Measurements from ENCODE around the gene GATB.

Gene GATB, protein sequence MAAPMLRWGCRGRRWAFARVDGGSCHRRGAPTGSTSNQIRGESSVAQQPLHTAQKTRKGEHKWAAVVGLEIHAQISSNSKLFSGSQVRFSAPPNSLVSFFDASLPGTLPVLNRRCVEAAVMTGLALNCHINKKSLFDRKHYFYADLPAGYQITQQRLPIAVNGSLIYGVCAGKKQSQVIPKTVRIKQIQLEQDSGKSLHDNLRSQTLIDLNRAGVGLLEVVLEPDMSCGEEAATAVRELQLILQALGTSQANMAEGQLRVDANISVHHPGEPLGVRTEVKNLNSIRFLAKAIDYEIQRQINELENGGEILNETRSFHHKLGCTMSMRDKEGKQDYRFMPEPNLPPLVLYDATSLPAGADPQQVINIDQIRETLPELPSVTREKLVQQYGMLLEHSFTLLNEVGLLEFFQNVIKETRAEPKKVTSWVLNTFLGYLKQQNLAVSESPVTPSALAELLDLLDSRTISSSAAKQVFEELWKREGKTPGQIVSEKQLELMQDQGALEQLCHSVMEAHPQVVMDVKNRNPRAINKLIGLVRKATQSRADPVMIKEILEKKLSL

DNA sequence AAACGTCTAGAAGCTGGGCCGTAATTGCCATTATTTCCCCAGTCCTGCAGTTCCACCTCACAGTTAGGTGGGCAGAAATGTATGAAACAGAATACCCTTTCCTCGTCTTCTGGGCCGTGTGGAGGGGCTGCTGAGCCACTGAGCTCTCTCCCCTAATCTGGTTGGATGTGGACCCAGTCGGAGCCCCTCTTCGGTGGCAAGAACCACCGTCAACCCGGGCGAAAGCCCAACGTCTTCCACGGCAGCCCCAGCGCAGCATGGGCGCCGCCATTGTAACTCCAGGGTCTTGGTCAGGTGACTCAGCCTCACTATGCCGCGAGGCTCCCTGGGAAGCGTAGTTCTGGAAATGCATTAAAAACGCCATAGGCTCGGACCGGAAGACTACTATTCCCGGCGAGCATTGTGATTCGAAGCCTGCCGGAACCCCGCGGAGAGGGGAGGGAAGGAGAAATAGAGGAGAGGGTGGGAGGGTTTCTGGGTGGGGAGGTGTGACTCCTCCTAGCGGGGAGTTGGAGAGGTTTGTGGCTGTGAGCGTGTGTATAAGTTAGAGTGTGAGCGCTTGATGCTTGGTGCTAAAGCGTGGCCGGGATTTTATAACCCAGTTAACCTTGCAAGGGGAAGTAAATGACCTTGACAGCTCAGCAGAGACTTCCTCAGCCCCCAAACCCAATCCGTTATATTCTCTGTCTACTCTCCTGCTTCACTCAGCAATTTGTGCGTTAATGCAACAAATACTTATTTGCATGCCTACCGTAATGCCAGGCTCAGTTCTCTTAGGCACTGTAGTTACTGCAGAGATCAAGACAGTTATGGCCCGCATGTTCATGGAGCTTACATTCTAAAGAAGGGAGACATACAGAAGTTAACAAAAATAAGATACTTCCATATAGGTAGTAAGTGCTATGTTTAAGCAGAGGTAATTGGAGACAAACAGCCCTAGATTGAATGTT is at the start of gene GATB:
GATB (minus strand) TSS at position 296 of the 950 bp plus-strand sequence; CDS start at position 271, 25 bp downstream.
- FAIRE-seq: peak; percentile 95

DNA sequence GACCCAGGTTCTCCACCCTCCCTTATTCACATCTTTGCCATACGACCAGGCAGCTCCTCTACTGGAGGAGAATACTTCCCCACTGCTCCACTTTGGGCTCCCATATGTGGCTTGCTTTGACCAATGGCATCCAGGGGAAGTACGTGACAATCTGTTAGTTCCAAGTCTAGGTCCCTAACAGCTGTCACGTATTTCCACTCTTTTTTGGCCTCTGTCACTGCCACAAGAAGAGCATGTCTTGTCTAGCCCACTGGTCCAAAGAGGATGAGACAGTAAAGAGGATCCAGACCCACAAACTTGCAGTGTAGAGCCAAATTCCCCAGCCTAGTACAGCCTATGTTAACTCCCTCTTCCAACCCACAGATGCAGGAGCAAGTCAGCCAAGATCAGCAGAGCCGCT is 49.7 kb upstream of the GATB start:
- no peak for FAIRE-seq

- no peak for FAIRE-seq
These were observed 48.9 kb upstream of the GATB start for GRCh38 chr4:151809716-151810115.

GRCh38 chr4:151808542-151808941 is 47.7 kb upstream of the GATB start:
- no peak for FAIRE-seq

DNA sequence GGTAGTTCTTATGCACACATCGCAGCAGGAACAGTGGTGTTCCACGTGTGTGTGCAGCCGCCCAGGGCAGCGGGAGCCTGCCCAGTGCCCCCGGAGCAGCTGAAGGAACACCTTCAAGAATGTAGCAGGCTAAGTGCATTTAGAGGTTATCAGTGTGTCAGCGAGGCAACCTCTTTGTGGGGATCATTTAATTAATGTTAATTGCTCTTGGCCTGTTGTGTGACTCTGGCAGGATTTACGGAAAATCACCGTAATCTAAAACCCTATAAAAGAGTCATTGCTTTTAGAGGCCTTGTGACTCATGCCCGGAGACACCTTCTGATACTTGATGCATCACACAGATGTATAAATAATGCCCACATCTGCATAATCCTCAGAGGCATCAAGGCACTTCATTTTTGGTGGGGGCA is 47.3 kb upstream of the GATB start:
- FAIRE-seq: no peak

GRCh38 chr4:151807220-151807619 is 46.4 kb upstream of the GATB start:
- FAIRE-seq: no peak

GRCh38 chr4:151806511-151806927 is 45.7 kb upstream of the GATB start:
- FAIRE-seq: no peak

DNA sequence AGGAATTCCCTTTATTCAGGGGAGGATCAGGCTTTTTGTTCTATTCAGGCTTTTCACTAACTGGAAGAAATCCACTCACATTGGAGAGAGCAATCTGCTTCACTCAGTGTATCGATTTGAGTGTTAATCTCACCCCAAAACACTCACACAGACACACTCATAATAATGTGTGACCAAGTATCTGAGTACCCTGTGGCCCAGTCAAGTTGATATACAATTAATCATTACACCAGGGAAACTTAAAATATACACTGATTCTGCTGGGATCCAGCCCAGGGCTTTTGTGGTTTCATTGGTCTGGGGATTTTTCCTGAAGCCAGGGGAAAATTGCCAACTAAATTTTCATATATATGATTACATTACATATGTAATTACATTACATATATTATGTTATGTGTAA is 44.0 kb upstream of the GATB start:
- no peak for FAIRE-seq

DNA sequence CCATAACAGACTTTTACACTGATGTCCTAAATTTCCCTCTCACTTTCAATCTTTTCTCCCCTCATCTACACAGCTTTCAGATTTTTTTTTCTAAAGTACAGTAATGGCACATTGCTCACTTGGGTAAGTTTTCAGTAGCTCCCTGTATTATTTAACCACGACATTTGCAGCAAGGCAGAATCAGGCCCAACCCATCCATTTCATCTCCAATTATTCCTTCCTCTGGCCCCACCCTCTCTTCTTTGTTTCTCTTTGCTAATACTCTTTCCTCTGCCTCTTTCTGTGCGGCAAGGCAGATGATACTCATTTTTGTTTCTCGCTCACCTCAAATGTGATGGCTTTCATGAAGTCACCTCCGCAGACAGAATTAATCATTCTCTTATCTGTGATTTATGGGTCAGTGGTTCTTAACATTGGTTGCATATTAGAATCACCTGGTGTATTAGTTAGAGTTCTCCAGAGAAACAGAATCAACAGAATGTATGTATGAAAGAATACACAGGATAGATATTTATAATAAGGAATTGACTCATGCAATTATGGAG is 43.4 kb upstream of the GATB start:
- no peak for FAIRE-seq

DNA sequence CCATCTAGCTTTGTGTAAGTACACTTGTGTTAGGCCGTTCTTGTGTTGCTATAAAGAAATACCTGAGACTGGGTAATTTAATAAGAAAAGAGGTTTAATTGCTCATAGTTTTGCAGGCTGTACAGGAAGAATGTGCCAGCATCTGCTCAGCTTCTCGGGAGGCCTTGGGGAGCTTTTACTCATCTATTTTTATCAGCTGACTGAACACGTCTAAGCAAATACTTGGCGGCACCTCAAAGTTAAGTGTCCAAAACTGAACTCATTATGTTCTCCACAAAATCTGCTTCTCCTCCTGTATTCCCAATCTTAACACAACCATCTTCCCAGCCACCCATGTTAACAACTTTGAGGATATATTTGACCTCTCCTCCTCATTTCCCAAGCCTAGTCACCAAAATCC is 42.4 kb upstream of the GATB start:
- FAIRE-seq: no peak

DNA sequence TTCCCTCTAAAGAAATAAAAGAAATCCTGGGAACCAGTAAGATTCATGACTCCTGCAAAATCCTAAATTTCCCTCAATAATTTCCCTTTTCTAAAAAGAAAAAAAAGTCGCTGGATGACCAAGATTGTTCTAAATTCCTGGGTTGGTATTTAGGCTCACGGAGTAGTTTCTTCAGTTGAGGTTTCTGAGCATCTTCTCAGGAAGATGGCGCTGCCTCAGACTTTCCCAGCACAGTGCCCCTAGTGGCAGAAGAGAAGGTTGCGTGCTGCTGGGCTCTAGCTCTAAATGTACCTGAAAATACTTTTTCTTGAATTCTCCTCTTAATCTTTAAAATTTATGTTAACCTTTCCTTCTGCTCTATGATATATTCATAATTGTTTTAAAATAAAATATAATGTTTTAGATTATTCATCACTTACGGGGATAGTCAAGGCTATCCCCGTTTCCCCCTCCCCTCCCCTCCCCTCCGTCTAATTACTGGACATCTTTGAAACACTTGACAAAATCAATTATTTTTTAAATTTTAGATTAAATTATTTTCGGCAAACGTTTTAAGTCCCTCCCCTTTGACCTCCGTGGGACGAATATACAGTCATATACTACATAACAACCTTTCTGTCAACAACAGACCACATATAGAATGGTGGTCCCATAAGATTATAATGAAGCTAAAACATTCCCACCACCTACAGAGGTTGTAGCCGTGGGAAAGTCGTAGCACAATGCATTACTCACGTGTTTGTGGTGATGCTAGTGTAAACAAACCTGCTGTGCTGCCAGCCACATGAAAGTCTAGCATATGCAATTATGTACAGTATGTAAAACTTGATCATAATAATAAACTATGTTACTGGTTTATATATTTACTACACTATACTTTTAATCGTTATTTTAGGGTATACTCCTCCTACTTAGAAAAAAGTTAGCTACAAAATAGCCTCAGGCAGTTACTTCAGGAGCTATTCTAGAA is 41.0 kb upstream of the GATB start:
- FAIRE-seq: peak; percentile 70

GRCh38 chr4:151799417-151800012 is 38.7 kb upstream of the GATB start:
- FAIRE-seq: no peak

DNA sequence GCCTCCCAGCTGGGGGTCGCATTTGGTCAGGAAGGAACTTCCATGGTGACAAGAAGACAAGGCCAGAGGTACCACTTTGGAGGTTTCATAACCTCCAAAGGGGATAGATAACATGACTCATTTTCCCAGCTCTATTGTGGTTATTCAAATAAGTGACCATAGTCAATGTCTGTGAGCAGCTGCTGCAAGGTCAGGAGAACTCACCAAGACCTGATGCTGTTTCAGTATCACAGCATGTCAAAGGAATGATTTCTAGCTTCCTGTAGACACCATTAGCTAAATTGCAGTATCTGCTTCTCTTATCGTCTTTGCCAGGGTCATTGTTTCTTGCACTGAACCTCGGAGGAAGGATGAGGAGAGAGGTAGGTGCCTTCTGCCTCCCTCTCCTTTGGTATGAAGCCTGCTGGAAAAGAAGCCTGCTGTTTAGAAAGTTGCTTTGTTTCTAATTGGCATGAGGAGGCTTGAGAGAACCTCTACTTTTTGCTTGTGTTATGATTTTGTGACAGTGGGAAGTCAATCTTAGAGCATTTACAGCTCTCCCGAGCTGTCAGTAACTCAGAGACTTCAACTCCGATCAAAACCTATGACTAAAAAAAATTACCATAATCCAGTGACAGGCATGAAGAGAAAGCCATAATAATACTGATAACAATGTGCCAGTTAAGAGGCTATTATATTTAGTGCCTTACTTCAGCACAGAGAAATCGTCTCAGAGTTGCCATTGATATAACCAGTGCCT is 38.0 kb upstream of the GATB start:
- FAIRE-seq: no peak

GRCh38 chr4:151797853-151798252 is 37.0 kb upstream of the GATB start:
- no peak for FAIRE-seq

- FAIRE-seq: no peak
These were observed 36.3 kb upstream of the GATB start for GRCh38 chr4:151797131-151797530.

GRCh38 chr4:151796106-151796505 is 35.3 kb upstream of the GATB start:
- FAIRE-seq: no peak

DNA sequence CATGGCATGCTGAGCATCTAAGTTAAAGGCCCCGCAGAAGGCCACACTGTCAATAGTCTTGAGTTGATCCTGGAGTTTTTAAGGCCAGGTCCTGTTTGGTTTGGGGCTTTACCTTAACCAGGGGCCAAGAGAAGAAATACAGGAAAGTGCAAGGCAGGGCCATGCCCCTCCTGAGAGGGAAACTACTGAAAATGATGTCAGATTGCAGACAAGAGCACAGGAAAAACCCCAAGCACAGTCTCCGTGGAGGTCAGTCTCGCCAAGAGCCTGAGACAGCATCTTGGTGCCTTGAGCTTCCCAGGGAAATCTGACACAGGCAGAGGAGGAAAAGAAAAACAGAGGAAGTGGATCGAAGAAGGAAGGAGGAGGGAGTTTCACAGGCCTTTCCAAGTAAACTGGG is 32.2 kb upstream of the GATB start:
- no peak for FAIRE-seq

GRCh38 chr4:151792530-151792929 is 31.7 kb upstream of the GATB start:
- no peak for FAIRE-seq

- FAIRE-seq: no peak
These were observed 27.2 kb upstream of the GATB start for GRCh38 chr4:151788021-151788420.

DNA sequence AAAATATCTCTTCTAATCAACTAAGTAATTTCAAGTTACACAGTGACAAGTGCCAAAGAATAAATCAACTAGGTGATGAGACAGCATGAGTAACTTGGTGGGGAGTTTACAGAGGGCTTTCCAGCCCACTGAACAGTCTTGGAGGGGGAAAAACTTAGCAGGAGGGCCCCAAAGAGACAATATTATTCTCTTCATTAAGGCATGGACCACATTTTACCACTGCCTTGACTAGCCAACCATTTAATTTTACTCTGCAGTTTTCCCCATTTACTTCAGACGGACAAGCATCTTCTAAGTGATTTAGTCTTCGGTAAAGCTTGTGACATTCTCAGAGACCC is 25.3 kb upstream of the GATB start:
- no peak for FAIRE-seq

Data from A204.1 (cell line).